Panc1 (cell line): ENCODE measurements around the gene MAB21L3. TPM values are rescaled to one million over a fixed set of nuclear protein-coding genes. Genes with fewer than 3 reads are reported as not detected.

Source experiments
- ATAC-seq: fragments of 200-7000 bp; cut with Tn5 transposase; 2 replicates; pipeline ENCODE4 v1.9.1; 2020; ENCODE audit warnings: mild to moderate bottlenecking, moderate library complexity
- BruUV-seq: library from RNA; stranded (reverse); fragments of 400-500 nt; replicated peaks from 2 replicates; lab custom pipeline; 2021; lab: Mats Ljungman, UMichigan
- CTCF ChIA-PET: fragments of 300-600 bp; sonication (Branson Sonifier 250); formaldehyde crosslinking; loops from one replicate; lab custom pipeline; 2022; ENCODE audit warnings: antibody characterized with exemption; lab: Charles Lee
- POLR2A ChIA-PET: fragments of 300-600 bp; sonication (Branson Sonifier 250); formaldehyde crosslinking; loops from one replicate; lab custom pipeline; 2022; ENCODE audit warnings: antibody characterized with exemption; lab: Charles Lee
- DNase-seq: peaks from one replicate; pipeline ENCODE4 v3.0.0-alpha.2; 2010; ENCODE audit warnings: low read depth, low spot score
- H3K27ac ChIP-seq: 2 replicates; pipeline ENCODE4 v1.5.1; 2011; ENCODE audit warnings: mild to moderate bottlenecking, low read length, inconsistent platforms
- H3K27me3 ChIP-seq: fragments of 200-500 bp; sonication (Bioruptor generic); 2 replicates; pipeline ENCODE4 v1.6.0; 2014; ENCODE audit warnings: low read length, inconsistent platforms; ENCODE audit not compliant: control insufficient read depth, insufficient read depth
- H3K36me3 ChIP-seq: fragments of 200-500 bp; sonication (Bioruptor generic); 2 replicates; pipeline ENCODE4 v1.5.1; 2014; ENCODE audit warnings: inconsistent platforms, mild to moderate bottlenecking, low read length, moderate library complexity; ENCODE audit not compliant: control insufficient read depth, insufficient read depth
- H3K4me1 ChIP-seq: 2 replicates; pipeline ENCODE4 v1.5.1; 2011; ENCODE audit warnings: inconsistent platforms, mild to moderate bottlenecking, low read length, moderate library complexity; ENCODE audit not compliant: control insufficient read depth, insufficient read depth
- H3K4me3 ChIP-seq, 2 experiments: 2 replicates each; pipeline ENCODE4 v1.5.1; 2011 to 2012; ENCODE audit warnings: low read depth in 2 of 2, low read length in 2 of 2, mild to moderate bottlenecking in 2 of 2, inconsistent platforms in 1 of 2, moderate library complexity in 1 of 2
- H3K9me3 ChIP-seq: fragments of 200-500 bp; sonication (Bioruptor generic); 2 replicates; pipeline ENCODE4 v1.5.1; 2014; ENCODE audit warnings: low read depth, mild to moderate bottlenecking, inconsistent platforms, low read length, moderate library complexity; ENCODE audit not compliant: control insufficient read depth, insufficient read depth
- POLR2AphosphoS5 ChIP-seq: IDR thresholded peaks from 2 replicates; pipeline ENCODE4 v1.6.1; 2012; ENCODE audit warnings: mild to moderate bottlenecking, low read depth, low read length, moderate library complexity
- SIN3A ChIP-seq: IDR thresholded peaks from 2 replicates; pipeline ENCODE4 v1.6.1; 2012; ENCODE audit warnings: low read depth, mild to moderate bottlenecking, low read length, moderate library complexity, borderline replicate concordance; ENCODE audit not compliant: insufficient read depth
- TCF7L2 ChIP-seq: IDR thresholded peaks from 2 replicates; pipeline ENCODE4 v1.6.1; 2011; ENCODE audit warnings: mild to moderate bottlenecking, low read depth, low read length, inconsistent platforms
- in situ Hi-C: cut with HindIII; loops from 2 replicates; pipeline ENCODE4 v1.10.0; 2016; ENCODE audit warnings: low sequenced_read_pairs, low pct_unique_long_range_greater_than_20kb
- intact Hi-C: fragments of 100-400 bp; cut with micrococcal nuclease; formaldehyde crosslinking; loops from one replicate; pipeline ENCODE4 v1.10.0; 2022; ENCODE audit not compliant: unreplicated experiment
- total RNA-seq: library from RNA; stranded (reverse); gene quantifications from one replicate; pipeline ENCODE4 v1.2.1, GENCODE V29; 2021; ENCODE audit not compliant: unreplicated experiment
- TF ChIP-seq, protein P1 (sequence below): fragments of 450-650 bp; IDR thresholded peaks from 2 replicates; pipeline ENCODE4 v1.5.1; 2017; ENCODE audit warnings: mild to moderate bottlenecking
- TF ChIP-seq, protein P2 (sequence below), 2 experiments: IDR thresholded peaks; 2 replicates each; pipeline ENCODE4 v1.6.1; 2011 to 2012; ENCODE audit warnings: low read depth in 2 of 2, control low read depth in 1 of 2, low read length in 1 of 2, mild to moderate bottlenecking in 1 of 2, moderate library complexity in 1 of 2; ENCODE audit not compliant: insufficient read depth in 1 of 2

Gene MAB21L3
- total RNA-seq, 1 experiment from 2014 or later = not detected

DNA sequence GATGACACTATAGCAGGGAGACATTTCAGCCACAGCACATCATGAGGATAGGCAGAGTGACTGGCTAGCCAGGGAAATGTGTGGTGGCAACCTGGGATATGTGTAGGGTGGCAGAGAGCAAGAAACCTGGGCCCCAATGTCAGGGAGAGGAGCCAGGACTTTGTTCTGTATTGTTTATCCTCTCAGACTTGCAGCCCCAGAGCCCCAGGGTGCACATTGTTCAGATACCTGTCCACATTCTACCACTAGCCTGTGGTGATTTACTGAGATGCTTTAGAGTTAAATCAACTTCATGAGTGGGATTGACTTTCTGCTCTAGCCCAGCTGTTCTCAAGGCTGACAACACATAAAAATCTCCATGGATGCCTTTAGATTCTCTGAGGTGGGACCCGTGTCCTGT is 61.5 kb downstream of the MAB21L3 start:
- in situ Hi-C loops = no loop called here
- no TSS peak for BruUV-seq
- intact Hi-C loops = no loop called here
- ATAC-seq (no peak), DNase-seq (no peak)
- Histone ChIP-seq H3K4me1 (no peaks in the 10 kb centered on the region; the same call in 1 of the 2 replicates), H3K9me3 (no peaks in the 10 kb centered on the region), H3K36me3 (no peaks in the 10 kb centered on the region), H3K27me3 (no peaks in the 10 kb centered on the region; the same call in 1 of the 2 replicates), H3K27ac (no peak overlapping the region), H3K4me3 (no peak overlapping the region)
- POLR2A ChIA-PET = no interaction called here
- CTCF ChIA-PET = no interaction called here
- TF ChIP-seq TCF7L2 (no peak), SIN3A (no peak), POLR2AphosphoS5 (no peak)
- TF ChIP-seq, protein P1, sequence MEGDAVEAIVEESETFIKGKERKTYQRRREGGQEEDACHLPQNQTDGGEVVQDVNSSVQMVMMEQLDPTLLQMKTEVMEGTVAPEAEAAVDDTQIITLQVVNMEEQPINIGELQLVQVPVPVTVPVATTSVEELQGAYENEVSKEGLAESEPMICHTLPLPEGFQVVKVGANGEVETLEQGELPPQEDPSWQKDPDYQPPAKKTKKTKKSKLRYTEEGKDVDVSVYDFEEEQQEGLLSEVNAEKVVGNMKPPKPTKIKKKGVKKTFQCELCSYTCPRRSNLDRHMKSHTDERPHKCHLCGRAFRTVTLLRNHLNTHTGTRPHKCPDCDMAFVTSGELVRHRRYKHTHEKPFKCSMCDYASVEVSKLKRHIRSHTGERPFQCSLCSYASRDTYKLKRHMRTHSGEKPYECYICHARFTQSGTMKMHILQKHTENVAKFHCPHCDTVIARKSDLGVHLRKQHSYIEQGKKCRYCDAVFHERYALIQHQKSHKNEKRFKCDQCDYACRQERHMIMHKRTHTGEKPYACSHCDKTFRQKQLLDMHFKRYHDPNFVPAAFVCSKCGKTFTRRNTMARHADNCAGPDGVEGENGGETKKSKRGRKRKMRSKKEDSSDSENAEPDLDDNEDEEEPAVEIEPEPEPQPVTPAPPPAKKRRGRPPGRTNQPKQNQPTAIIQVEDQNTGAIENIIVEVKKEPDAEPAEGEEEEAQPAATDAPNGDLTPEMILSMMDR = no peak
- TF ChIP-seq, protein P2, sequence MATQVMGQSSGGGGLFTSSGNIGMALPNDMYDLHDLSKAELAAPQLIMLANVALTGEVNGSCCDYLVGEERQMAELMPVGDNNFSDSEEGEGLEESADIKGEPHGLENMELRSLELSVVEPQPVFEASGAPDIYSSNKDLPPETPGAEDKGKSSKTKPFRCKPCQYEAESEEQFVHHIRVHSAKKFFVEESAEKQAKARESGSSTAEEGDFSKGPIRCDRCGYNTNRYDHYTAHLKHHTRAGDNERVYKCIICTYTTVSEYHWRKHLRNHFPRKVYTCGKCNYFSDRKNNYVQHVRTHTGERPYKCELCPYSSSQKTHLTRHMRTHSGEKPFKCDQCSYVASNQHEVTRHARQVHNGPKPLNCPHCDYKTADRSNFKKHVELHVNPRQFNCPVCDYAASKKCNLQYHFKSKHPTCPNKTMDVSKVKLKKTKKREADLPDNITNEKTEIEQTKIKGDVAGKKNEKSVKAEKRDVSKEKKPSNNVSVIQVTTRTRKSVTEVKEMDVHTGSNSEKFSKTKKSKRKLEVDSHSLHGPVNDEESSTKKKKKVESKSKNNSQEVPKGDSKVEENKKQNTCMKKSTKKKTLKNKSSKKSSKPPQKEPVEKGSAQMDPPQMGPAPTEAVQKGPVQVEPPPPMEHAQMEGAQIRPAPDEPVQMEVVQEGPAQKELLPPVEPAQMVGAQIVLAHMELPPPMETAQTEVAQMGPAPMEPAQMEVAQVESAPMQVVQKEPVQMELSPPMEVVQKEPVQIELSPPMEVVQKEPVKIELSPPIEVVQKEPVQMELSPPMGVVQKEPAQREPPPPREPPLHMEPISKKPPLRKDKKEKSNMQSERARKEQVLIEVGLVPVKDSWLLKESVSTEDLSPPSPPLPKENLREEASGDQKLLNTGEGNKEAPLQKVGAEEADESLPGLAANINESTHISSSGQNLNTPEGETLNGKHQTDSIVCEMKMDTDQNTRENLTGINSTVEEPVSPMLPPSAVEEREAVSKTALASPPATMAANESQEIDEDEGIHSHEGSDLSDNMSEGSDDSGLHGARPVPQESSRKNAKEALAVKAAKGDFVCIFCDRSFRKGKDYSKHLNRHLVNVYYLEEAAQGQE (IDR thresholded peaks at IDR 0.05; ENCODE audit: insufficient read depth in 1 of 2, low read depth in 2 of 2, low read length in 1 of 2) = no peak

DNA sequence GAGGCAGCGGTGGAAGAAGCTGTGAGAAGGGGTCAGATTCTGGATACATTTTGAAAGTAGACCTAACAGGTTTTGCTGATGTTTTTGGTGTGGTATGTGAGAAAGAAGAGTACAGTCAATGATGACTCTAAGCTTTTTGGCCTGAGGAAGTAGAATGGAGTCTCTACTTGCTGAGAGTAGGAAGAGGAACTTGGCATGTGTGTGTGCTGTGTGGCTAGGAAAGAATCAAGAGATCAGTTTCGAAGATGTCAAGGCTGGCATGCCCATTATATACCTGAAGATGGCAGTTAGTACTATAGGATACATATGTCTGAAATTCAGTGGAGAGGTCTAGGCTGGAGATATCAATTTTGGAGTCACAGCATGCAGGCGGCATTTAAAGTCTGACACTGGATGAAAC is 64.4 kb downstream of the MAB21L3 start:
- BruUV-seq = no TSS peak
- intact Hi-C loops (no loop called here), in situ Hi-C loops (no loop called here)
- Histone ChIP-seq H3K36me3 (no peaks in the 10 kb centered on the region), H3K4me1 (no peaks in the 10 kb centered on the region), H3K4me3 (no peak overlapping the region), H3K27ac (no peak overlapping the region), H3K27me3 (no peaks in the 10 kb centered on the region; the same call in 1 of the 2 replicates), H3K9me3 (no peaks in the 10 kb centered on the region)
- ATAC-seq (no peak), DNase-seq (no peak)
- POLR2A ChIA-PET = no interaction called here
- TF ChIP-seq, protein P2 (IDR thresholded peaks at IDR 0.05; ENCODE audit: insufficient read depth in 1 of 2, low read depth in 2 of 2, low read length in 1 of 2) = no peak
- TF ChIP-seq SIN3A (no peak), POLR2AphosphoS5 (no peak), TCF7L2 (no peak)
- TF ChIP-seq, protein P1 = no peak
- CTCF ChIA-PET = no interaction called here
